GM19324 (cell line): ENCODE data around the gene ZBTB40.

ENCODE experiments used
- ATAC-seq: cut with Tn5 transposase; IDR thresholded peaks from one replicate; pipeline ENCODE4 v1.9.1; 2021; ENCODE audit warnings: mild to moderate bottlenecking, moderate library complexity; ENCODE audit not compliant: unreplicated experiment, low FRiP score

Gene ZBTB40

DNA sequence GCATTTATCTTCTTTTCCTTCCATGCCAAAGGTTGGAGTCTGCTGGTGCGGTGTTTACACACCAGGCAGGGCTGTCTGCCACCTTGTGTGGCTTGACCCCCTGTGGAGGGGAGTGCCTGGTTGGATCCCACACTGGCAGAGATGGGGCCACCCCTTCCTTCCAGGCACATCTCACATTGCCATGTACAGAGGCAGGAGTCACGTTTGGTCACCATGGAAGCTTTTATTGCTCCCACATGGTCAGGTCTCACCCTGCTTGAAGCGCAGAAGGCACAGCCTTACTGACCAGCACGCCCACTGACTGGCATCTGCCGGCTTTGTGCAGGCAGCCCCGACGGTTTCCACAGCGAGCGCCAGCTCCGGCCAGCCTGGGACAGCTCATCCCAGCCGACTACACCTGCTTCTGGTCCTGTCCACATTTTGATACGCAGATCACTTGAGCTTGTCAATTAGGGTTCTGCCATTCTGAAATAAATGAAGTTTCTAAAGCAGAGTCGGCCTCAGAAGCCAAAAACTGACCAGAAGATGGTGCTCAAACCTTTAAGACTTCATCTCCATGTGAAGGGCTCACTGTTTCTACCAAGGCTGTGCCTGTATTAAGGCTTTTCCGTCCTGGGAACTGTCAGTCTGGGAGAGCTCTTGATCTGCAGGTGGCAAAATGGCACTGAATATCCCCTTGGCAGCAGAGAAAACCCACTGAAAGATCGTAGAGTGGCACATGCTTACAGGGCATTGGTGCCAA is 76.1 kb downstream of the ZBTB40 start:
- ATAC-seq, result no peak

DNA sequence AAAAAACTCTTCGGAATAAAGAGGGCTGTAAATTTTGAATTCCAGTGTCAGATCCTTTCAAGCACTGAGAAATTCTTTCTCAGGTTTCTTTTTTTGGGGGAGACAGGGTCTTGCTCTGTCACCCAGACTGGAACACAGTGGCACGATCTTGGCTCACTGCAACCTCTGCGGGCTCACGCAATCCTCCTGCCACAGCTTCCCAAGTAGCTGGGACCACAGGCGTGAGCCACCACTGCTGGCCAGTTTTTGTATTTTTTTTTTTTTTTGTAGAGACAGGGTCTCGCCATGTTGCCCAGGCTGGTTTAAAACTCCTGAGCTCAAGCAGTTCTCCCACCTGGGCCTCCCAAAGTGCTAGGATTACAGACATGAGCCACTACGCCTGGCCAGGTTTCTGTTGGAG is 76.8 kb downstream of the ZBTB40 start:
- no peak for ATAC-seq

DNA sequence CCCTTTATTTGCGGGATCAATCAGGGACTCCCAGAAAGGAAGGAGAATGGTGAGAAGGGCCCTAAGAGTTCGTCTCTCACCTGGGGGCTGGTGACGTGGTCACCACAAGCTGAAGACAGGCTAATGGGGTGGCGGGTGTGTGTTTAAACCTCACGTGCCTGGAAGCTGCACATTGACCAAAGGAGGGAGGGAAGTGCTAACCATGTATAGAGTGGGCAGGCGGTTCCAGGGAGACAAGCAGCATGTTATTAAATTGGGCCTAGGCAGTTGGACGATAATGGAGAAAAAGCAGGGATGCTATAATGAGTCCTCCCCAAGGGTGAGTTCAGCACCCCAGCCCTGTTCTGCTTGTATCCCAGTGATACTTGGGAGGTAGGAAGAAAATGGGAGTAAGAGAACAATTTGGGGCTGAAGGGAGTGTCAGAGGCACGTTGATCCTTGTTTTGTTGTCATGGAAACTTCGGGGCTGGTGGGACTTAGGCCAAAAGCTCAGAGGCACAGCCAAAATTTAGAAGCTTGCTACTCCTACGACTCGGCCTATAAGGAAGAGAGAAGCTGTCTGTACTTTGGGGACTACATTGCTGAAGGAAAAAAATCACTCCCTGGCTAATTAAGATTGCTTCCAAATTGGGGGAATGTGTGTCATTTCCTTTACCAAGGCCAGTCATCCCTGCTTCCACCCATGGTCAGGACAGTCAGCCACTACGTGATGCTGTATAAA is 78.4 kb downstream of the ZBTB40 start:
- no peak for ATAC-seq

DNA sequence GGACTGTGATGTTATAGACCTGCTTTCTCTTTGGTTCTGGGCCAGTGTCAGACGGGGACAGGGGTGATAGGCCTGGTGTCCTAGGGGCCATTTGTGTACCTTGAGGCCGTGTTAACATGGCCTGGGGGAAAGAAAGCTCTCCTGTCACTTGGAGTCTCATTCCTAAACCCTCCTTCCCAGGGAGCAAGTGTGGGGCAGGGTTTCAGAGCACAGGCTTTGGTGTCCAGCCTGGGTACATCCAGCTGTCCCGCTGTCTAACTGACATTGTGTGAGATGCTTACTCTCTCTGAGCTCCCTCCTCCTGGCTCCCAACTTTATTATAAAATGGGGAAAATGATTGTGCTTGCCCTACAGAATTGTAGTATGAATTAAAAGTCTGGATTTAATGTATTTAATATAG is 79.1 kb downstream of the ZBTB40 start:
- ATAC-seq, result no peak

DNA sequence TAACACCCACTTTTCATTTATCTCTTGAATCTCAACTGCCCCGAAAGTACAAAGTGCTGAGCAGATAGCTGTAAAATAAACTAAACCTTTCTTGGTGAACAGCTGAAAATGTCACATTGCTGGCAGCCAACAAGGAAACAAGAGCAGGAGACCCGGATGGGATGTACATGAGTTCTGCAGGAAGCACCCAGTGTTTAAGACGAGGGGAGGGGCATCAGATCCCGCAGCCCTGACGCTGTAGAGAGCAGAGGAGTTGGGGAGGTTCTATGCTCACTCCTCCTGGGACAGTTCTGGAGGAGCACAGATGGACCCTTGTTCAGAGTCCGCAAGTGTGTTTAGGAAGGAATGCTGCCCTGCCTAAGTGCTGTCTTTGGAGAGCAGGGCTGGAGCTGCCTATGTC is 79.6 kb downstream of the ZBTB40 start:
- no peak for ATAC-seq

DNA sequence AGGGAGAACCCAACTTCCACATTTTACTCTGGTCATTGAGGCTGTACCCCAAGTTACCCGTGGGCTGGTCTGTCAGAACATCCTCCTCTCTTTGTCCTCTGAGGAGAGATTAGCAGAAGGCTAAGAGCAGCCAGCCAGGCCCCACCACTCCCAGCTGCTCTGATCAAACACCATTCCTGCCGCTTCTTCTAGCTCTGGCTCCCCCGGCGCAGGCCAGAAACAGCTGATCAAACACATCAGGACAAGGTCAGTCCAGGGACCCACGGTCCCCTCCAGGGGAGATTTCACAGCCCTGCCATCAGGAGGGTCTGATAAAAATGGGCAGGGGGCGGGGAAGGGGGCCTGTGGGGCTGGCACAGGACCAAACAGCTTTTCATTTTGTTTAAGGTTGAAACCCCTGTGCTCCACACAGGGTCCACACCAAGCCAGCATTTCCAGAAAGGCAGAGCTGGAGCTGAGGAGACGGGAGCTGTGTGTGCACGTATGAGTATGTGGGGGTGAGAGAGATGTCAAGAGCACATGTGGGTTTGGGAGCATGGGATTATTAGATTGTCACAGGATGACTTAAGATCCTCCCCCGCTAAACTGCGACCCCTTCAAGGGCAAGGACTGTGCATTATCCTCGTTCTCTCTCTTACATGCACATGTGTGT is 81.7 kb downstream of the ZBTB40 start:
- ATAC-seq, result no peak

DNA sequence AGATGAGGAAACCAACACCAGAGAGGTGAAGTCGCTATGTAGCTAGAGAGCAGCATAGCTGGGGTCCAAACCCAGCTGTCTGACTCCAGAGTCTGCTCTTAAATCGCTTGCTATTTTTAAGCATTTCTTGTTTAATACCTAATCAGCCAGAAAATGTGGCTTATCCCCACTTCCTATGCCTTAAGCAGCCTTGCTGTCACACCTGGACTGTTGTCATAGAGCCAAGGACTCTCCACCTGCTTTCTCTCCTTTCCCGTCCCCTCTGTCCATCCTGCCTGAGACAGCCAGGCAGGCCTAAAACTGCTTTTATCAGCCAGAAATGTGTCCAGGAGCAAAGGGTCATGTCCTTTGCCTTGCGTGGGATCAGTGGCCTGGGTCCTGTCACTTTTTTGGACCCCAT is 83.3 kb downstream of the ZBTB40 start:
- ATAC-seq, result no peak

DNA sequence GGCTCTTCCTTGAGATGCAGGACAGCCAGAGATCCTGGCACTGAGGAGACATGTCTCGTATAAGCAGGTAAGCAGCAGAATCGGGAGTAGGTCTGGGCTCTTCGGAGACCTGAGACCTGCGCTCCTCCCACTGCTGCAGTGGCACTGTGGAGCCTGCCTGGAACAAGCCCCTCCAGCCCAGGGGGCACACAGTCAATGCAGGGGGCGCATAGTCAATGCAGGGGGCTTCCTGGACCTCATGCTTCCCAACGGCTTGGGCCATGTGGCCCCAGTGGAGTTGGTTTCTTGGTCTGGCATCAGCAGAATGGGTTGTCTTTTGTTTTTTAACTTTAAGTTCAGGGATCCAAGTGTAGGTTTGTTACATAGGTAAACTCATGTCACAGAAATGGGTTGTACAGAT is 83.7 kb downstream of the ZBTB40 start:
- no peak for ATAC-seq

DNA sequence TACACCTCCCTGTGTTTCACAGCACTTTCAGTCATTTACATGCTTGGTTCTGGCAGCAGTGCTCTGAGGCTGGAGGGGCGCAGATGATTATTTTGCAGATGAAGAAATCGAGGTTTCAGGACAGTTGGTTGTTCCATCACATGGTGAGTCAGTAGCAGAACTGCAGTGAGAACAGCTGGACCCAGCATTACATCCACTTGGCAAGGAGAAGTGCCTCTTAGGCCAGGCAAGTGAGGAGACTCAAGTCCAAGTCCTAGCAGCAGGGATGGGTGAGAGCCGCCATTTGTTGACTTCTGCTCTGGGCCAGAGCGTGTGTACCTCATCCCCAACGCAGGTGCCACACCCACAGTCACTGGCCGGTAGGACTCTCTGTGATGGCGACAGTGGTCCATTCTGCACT is 84.9 kb downstream of the ZBTB40 start:
- ATAC-seq, result no peak

DNA sequence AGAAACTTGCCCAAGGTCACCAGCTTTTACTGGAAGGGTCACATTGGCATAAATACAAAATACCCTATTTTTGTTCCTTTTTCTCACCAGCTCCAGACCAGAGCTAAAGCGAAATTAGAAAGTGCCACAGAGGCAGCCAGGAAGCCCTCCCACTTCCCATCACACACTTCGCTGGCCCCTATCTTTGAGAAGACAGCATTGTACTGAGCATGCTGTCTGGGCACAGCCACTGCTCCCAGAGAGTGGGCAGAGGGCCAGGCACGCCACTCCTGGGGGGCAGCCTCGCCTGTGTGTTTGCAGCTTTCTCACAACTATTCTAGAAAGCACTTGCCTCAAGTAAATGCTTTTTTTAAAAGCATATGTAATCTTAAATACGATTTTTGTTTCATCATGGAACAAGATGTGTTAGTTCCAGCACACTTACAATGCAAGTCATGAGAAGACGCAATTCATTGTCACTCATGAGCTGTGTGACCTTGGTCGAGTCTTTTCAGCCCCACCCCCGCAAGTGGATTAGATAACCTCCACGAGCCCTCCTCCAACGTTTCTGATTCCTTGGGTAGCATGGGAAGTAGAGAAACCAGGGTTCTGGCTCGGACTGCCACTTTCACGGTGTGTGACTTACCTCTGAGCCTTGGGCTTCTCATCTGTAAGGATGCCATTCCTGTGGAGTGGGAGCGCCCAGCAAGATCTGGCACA is 85.9 kb downstream of the ZBTB40 start:
- no peak for ATAC-seq

DNA sequence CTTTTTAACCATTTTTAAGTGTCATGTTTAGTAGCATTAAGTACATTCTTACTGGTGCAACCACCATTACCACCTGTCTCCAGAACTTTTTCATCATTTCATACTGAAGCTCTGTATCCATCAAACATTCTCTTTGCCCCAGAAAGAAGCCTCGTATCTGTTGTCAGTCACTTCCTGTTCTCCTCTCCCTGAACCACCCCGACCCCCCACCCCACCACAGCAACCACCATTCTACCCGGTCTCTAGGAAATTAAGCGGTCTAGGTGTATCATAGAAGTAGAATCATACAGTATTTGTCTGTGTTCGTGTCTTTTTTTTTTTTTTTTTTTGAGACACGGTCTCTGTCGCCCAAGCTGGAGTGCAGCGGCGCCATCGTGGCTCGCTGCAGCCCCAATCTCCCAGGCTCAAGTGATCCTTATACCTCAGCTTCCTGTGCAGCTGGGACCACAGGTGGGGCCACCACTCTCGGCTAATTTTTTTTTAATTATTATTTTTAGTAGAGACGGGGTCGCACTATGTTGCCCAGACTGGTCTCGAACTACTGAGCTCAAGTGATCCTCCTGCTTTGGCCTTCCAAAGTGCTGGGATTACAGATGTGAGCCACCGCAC is 88.0 kb downstream of the ZBTB40 start:
- no peak for ATAC-seq

DNA sequence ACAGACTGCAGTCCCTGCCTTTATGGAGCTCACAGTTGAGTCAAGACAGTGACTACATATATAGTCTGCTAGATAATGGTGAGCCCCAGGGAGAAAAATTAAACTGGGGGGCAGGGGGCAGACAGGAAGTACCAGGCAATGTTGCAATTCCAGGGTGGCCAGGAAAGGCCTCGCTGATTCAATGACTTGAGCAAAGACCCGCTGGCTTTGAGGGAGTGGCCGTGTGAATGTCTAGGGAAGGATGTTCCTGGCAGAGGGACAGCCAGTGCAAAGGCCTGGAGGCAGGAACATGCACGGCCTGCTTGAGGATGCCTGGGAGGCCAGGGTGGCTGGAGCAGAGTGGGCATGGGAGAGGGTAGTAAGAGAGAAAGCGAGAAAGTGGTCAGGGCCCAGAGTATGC is 88.7 kb downstream of the ZBTB40 start:
- ATAC-seq, result no peak

DNA sequence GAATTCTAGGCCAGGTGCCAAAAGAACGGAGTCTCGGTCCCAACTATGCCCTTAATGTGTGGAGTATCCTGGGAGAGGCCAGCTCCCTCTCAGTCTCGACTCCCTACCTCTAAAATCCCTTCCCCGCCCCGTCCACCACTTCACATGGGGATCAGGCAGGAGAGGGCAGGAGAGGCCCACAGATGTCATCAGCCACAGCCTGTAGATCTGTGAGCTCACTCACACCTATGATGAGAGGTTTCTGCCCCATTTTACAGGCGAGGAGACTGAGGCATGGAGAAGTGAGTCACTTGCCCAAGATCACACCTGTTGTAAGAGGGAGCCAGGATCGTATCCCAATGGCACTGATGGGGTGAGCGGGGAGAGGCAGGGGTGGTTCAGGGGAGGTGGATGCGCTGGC is 91.2 kb downstream of the ZBTB40 start:
- no peak for ATAC-seq

DNA sequence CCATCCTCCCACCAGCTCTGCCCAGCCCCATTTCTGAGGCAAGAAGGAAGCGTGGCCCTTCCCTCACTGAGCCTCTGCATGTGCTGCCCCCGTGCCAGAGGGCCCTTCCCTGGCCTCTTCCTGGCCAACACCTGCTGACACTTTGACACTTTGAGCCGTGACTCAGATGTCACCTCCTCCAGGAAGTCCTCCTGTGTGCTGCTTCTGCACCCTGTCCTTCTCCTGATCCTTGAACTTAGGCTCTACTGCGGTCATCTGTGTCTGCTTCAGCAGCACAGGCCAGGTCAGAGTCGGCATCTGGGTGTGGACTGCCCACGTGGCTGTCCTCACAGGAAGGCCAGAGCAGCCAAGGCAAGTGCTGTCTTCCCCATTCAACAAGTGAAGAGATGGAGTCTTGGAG is 92.0 kb downstream of the ZBTB40 start:
- ATAC-seq, result no peak

DNA sequence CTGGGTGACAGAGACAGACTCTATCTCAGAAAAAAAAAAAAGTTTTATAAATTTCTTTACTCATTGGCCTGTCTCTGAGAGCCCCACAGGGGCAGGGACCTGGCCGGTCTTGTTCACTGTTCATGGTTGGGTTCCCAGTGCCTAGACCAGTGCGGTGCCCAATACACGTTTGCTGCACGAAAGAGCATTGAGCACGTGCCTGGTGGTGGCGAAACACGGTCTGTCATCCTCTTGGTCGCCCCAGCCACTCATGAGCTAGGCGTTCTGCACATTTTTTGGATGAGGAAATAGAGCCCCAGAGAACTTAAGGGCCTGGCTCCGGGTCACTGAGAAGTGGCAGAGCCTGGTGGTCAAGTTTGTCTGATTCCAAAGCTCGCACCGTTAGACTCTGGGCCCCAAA is 93.0 kb downstream of the ZBTB40 start:
- no peak for ATAC-seq

DNA sequence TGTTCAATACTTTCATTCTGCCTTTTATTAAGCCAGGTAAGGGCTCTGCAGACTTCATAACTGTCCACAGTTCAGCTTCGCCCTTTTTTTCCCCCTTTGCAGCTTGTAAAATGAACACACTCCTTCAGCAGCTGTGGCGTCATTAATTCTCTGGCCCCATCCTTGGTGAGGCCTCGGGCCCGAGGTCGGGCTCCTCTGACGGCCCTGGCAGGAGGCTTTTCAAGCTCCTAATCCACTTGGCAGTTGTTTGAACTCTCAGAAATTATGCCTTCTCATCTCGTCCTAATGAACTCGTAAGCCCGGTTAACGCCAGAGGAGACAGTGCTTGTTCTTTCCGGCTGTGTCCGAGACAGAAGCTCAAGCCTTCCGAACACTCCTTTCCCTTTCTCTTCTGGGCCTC is 93.5 kb downstream of the ZBTB40 start:
- no peak for ATAC-seq

DNA sequence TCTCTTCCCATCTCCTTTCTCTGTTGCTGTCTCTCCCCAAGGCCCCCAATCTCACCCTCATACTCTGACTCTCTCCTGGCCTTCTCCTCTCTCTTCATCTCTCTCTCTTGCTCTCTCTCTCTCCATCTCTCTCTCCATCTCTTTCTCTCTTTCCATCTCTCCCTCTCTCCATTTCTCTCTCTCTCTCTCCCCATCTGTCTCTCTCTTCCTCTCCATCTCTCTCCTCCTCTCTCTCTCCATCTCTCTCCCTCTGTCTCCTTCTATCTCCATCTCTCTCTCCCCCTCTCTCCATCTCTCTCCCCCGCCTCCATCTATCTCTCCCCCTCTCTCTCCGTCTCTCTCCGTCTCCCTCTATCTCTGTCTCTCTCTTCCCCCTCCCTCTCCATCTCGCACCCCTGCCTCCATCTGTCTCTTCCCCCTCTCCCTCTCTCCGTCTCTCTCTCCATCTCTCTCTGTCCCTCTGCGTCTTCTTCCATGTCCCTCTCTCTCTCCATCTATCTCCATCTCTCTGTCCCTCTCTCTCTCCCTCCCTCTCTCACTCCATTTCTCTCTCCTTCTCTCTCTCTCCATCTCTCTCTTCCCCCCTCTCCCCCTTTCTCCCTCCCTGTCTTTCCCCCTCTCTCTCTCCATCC is 95.7 kb downstream of the ZBTB40 start:
- ATAC-seq, result no peak

DNA sequence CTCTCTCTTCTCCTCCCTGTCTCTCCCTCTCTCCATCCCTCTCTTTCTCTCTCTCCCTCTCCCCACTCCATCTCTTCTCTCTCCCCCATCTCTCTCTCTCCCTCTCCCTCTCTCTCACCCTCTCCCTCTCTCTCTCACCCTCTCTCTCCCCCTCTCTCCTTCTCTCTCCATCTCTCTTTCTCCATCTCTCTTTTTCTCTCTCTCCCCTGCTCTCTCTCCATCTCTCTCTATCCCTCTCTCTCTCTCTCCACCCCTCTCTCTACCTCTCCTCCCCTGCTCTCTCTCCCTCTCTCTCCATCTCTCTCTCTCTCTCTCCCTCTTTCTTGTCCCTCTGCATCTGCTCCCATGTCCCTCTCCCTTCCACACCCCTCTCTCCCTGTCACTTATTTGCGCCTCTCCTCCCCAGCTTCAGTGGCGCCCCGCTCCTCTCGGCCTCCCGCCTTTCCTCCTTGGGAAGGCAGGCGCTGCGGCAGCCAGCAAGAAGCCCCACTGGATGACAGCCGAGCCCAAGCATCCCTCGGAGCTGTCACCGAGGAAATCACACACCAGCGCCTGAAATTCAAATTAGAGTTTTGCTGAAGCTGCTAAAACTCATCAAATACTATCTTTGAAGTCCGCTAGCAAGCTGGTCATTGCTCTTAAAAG is 96.3 kb downstream of the ZBTB40 start:
- ATAC-seq, result no peak

DNA sequence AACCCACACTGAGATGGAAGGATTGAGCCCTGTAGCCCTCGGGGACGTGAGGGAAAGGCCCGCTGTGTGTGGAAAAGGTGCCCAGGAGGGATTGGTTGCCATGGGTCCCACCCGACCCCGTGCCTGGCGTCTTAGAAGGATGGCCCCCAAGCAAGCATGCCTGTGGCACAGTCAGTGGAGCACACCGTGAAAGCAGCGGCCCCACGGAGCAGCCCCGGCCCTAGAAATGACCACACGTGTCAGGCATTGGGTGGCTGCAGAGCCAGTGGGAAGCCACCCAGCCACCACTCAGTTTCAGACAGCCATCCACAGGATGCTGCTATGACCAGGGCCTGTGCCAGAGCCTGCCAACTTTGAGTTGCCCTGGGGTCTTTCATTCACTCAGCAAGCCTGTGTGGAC is 98.4 kb downstream of the ZBTB40 start:
- no peak for ATAC-seq

DNA sequence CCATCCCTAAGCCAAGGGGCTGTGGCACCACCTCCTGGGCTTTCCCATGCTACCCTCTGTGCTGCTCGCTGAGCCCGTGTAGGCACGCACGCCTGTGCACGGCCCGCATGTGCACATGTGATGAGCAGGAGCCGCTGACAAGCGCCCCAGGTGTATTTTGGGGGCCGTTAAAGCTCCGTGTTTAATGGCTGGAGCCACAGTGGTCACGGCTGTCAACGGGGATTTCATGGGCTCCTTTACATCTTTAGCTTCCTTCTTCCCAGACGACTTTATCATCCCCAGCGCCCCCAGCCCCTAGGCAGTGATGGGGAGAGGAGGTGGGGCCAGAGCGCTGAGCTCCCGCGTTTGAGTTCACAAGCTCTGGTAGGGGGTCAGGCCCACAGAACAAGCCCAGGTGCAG is 99.9 kb downstream of the ZBTB40 start:
- no peak for ATAC-seq
